Measurements from ENCODE around the gene CAMK2N1.

- no peak for TF ChIP-seq POLR2AphosphoS5 (IDR thresholded peaks at IDR 0.05; ENCODE audit: low read depth, low read length)
- no peak for TF ChIP-seq CTCF (IDR thresholded peaks at IDR 0.05)
- TF ChIP-seq SIN3A (IDR thresholded peaks at IDR 0.05; ENCODE audit: borderline replicate concordance, insufficient read depth, low read depth, low read length), result no peak
- TF ChIP-seq REST (IDR thresholded peaks at IDR 0.05; ENCODE audit: insufficient read depth in 1 of 2, low read depth in 2 of 2, low read length in 1 of 2), result no peak
Measured at GRCh38 chr1:20480951-20481617, 4.9 kb downstream of the CAMK2N1 start.

All from Panc1 (cell line).